HG03175 (cell line): ENCODE measurements around the gene METRN.

Experiments
- ATAC-seq: cut with Tn5 transposase; IDR thresholded peaks from one replicate; pipeline ENCODE4 v1.9.1; 2021; ENCODE audit warnings: mild to moderate bottlenecking, moderate library complexity; ENCODE audit not compliant: unreplicated experiment

The METRN gene

GRCh38 chr16:677316-678190 lies 37.4 kb upstream of the METRN start:
- ATAC-seq, result no peak

DNA sequence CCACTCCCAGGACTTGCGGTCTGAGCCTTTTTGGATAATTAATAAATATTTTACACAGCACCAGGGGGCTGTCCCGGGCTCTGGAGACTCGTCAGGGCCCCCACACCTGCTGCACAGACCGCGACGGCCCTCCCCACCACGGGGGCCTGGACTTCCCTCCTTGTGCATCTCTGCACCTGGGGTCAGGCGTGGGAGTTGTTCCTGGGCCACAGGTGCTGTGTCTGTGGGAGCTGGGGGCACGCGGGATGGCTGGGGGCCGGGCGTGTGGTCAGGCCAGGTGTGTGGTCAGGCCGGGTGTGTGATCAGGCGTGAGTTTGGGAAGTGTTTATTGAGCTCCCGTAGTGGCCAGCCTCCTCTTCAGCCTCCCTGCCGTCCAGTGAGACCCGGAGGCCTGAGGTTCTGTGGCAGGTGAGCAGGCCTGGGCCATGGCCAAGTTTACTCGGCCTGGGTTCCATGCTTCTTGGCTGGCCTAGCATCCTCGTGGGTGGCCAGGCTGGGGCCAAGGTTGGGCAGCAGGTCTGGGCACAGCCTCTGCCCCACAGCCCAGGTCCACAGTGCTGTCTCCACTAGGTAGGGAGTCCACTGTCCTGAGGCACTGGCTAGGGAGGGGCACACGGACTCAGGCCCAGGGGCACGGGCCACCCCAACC lies 36.6 kb upstream of the METRN start:
- ATAC-seq, result no peak

DNA sequence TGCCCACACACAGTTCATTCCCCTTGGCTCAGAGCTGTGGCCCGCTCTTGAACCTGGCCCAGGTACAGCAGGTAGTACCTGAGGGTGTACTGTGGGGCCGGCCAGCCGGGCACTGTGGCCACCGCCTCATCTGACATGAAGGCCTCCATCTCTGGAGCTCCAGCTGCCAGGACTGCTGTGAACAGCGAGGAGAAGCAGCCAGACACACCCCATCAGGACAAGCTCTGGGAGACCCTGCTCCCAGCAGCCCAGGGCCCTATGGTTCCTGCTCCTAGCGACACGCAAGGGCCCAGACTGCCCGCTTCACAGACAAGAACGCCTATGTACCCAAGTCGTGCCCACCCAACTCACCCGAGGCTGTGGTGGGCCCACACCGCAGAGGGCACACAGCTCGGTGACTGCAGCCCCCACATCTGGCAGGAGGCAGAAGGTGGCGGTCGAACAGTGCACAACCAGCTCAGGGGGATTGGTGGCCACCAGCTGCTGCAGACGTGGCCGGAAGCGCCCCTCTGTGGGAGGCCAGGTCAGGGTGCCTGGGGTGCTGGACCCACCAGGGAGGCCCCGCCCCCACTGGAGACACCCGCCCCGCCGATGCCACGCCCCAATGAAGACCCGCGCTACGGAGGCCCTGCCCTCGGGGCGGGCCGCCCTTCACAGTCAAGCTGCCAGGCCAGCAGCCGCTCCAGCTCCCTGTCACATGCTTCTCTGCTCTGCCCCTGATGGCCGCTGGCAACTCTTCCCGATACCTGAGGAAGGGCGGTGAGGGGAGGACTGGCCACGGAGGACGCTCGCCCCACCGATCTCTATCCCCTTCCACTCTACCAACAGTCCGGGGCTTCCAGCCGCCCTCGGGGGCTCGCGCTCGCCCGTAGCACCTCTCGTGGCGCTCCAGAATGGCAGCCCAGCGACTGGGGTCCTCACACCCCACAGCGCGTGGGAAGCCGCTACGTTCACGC lies 35.8 kb upstream of the METRN start:
- ATAC-seq, result peak; percentile 2

GRCh38 chr16:679814-680624 lies 34.9 kb upstream of the METRN start, which contains the start of gene STUB1:
Gene STUB1 (plus strand): TSS chr16:680410. CDS start chr16:680526, 116 bp downstream.
- ATAC-seq, result peak; percentile 40

DNA sequence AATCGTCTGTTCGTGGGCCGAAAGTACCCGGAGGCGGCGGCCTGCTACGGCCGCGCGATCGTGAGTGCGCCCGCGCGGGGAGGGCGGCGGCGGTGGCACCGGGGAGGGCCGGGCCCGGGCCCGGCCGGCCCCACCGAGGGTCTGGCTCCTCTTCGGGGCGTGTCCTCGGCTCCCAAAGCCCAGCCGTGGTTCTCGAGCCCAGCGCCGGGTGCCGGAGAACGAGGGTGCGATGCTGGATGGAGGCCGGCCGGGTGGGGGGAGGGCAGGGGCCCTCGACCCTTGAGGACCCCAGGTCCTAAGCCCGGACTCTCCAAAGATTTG lies 34.3 kb upstream of the METRN start:
- no peak for ATAC-seq

- ATAC-seq, result no peak
Measured at GRCh38 chr16:680967-681745, 33.8 kb upstream of the METRN start.

- no peak for ATAC-seq
Measured at GRCh38 chr16:681746-682427, 33.0 kb upstream of the METRN start.

DNA sequence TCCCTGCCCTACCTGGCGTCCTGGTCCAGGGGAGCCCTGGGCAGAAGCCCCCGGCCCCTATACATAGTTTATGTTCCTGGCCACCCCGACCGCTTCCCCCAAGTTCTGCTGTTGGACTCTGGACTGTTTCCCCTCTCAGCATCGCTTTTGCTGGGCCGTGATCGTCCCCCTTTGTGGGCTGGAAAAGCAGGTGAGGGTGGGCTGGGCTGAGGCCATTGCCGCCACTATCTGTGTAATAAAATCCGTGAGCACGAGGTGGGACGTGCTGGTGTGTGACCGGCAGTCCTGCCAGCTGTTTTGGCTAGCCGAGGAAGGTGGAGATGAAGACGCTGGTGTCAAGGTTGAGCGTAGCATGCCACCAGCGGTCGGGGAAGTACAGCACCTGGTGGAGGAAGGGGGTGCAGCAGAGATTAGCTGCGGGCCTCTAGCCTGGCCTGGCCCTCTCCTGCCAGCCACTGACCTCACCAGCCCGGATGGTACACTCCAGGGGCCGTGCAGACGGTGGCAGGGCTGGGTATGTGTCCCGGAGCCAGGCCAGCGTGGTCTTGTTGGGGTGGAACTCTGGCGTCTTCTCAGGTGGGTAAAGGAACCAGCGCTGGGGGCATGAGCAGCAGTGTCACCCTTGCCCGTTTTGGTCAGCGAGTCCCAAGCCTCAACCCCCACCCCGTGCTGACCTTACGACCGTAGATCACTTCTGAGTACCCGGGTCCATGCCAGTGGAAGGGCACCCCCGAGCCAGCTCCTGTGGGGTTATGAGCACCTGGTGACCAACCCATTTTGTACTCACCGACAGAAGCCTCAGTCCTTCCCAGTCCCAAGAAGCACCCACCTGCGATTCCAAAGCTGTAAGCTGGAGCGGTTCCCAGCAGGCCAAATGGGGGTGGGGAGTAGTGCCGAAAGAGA lies 32.2 kb upstream of the METRN start:
- ATAC-seq, result no peak

DNA sequence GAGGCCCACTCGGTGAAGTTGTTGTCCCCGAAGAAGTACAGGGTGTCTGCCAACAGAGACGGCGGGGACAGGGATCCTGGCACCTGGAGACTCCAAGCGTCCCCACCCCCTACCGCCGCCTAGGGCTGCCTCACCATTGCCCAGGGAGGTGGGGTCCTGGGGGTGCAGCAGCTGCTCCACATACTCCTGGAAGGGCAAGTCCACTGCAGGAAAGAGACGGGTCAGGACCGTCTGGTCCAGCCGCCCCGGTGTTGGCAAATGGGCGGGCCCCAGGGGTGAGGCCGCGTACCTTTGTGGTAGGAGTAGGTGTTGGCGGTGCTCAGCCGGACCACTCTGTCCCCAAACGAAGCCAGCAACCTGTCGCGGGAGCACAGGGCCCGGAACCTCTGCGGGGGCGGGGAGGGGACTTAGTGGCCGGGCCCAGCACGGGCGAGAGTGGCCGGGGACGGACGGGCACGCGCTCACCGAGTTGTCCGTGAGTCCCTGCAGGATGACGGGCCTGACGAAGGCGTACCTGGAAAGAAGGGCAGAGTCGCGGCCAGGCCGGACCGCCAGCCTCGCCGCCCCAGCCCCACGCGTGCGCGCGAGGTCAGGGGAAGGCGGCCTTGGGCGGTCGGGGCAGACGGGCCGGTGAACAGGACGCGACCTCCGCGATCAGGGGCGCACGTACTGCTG lies 31.4 kb upstream of the METRN start:
- ATAC-seq, result no peak

- ATAC-seq, result peak; percentile 65
Measured at GRCh38 chr16:684071-684794, 30.7 kb upstream of the METRN start, which contains the start of gene JMJD8. Gene JMJD8 (minus strand): TSS chr16:684334. CDS start chr16:684319, 15 bp downstream.

GRCh38 chr16:684961-685696 lies 29.8 kb upstream of the METRN start:
- no peak for ATAC-seq

DNA sequence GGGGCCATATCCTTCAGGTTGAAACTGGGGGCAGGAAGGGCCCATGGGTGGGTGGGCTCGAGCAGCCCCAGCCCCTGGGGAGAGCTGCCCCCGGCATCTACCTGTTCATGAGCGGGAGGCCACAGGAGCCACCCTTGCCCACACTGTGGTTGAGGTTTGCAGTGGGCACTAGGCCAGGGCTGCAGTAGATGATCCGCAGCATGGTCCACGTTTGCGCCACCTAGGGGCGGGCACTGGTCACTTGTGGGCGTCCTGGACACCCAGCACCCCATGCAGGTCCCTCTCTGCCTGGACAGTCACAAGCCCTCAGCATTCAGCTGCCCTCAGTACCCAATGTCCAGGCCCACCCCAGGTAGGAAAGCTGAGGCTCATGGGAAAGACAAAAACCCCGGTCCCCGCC lies 29.0 kb upstream of the METRN start:
- no peak for ATAC-seq

GRCh38 chr16:686459-687260 lies 28.3 kb upstream of the METRN start:
- no peak for ATAC-seq

- ATAC-seq, result no peak
Measured at GRCh38 chr16:687499-687898, 27.4 kb upstream of the METRN start.

- no peak for ATAC-seq
Measured at GRCh38 chr16:689175-689897, 25.6 kb upstream of the METRN start.
